Measurements from ENCODE around the gene LARP4B. TPM values are rescaled to one million over a fixed set of nuclear protein-coding genes. Genes with fewer than 3 reads are reported as not detected.

LARP4B gene
- total RNA-seq, 4 donors from 2014 or later: 24.9 to 47.5 (median 35.2) TPM

- peak; percentile 66 for ATAC-seq
- 15 to 29% methylated on average over 9 to 12 of the region's 14 CpGs for WGBS, 2 donors (ENCODE audit: low coverage in 1 of 2)
- Histone ChIP-seq H3K9me3 (no peaks in the 10 kb centered on the region), H3K27ac (peak overlapping the region; percentile 12 to 70 (median 54)), H3K4me3 (no peak overlapping the region), H3K36me3 (no peaks in the 10 kb centered on the region), H3K27me3 (no peaks in the 10 kb centered on the region), H3K4me1 (peaks cover 0 to 21% (median 4%) of the 10 kb centered on the region in 3 donors)
- TF ChIP-seq POLR2A (IDR thresholded peaks at IDR 0.05) (no peak), POLR2AphosphoS5 (IDR thresholded peaks at IDR 0.05) (no peak), CTCF (IDR thresholded peaks at IDR 0.05) (no peak), EP300 (IDR thresholded peaks at IDR 0.05) (no peak)
Measured at GRCh38 chr10:970311-971149, 39.0 kb upstream of the LARP4B start.

- TF ChIP-seq POLR2AphosphoS5 (IDR thresholded peaks at IDR 0.05): no peak
- TF ChIP-seq CTCF (IDR thresholded peaks at IDR 0.05): no peak
- no peak for TF ChIP-seq EP300 (IDR thresholded peaks at IDR 0.05)
- TF ChIP-seq POLR2A (IDR thresholded peaks at IDR 0.05): no peak
- Histone ChIP-seq H3K27ac (peak overlapping the region in 2 of 4 donors; percentile 49 to 58), H3K4me1 (peaks cover 0 to 21% (median 4%) of the 10 kb centered on the region in 3 donors), H3K9me3 (no peaks in the 10 kb centered on the region), H3K4me3 (no peak overlapping the region), H3K27me3 (no peaks in the 10 kb centered on the region), H3K36me3 (no peaks in the 10 kb centered on the region)
- ATAC-seq: no peak
- WGBS, 2 donors (ENCODE audit: low coverage in 1 of 2): 70 to 77% methylated on average over 2 to 10 of the region's 15 CpGs
Measured at GRCh38 chr10:969473-970150, 38.1 kb upstream of the LARP4B start.

- peaks cover 0 to 21% (median 4%) of the 10 kb centered on the region in 3 donors for H3K4me1 ChIP-seq
Measured at GRCh38 chr10:968546-969199, 37.2 kb upstream of the LARP4B start.

More at GRCh38 chr10:968546-969199, 37.2 kb upstream of the LARP4B start:
- ATAC-seq: no peak
- TF ChIP-seq CTCF (IDR thresholded peaks at IDR 0.05): no peak
- no peak for TF ChIP-seq POLR2AphosphoS5 (IDR thresholded peaks at IDR 0.05)
- TF ChIP-seq EP300 (IDR thresholded peaks at IDR 0.05): no peak
- no peak for TF ChIP-seq POLR2A (IDR thresholded peaks at IDR 0.05)
- Histone ChIP-seq H3K9me3 (no peaks in the 10 kb centered on the region), H3K27me3 (no peaks in the 10 kb centered on the region), H3K36me3 (no peaks in the 10 kb centered on the region), H3K27ac (no peak overlapping the region), H3K4me3 (no peak overlapping the region)
- 86 to 91% methylated on average over 10 to 11 of the region's 17 CpGs for WGBS, 2 donors (ENCODE audit: low coverage in 1 of 2)

All from gastroesophageal sphincter (tissue), 4 donors.